Neutrophil (primary cell): Measurements from ENCODE around the gene SPHK2.

Source experiments
- H3K27ac ChIP-seq: fragments of 200-600 bp; sonication (generic); 2 replicates; pipeline ENCODE4 v1.5.1; 2016; ENCODE audit warnings: mild to moderate bottlenecking, moderate library complexity
- H3K27me3 ChIP-seq: fragments of 200-600 bp; sonication (generic); 2 replicates; pipeline ENCODE4 v1.6.0; 2016; ENCODE audit warnings: mild to moderate bottlenecking
- H3K36me3 ChIP-seq: fragments of 200-600 bp; sonication (generic); 2 replicates; pipeline ENCODE4 v1.5.1; 2017
- H3K4me1 ChIP-seq, 2 experiments: fragments of 200-600 bp in 1 of 2; sonication (generic) in 1 of 2; 1 replicate in 1 of 2; 2 replicates in 1 of 2; pipeline versions ENCODE4 v1.5.1 to v1.6.1; 2013 to 2016; ENCODE audit warnings: low read depth in 1 of 2, low read length in 1 of 2, mild to moderate bottlenecking in 1 of 2, moderate library complexity in 1 of 2; ENCODE audit not compliant: control insufficient read depth in 1 of 2, insufficient read depth in 1 of 2
- H3K4me3 ChIP-seq, 2 experiments: fragments of 200-600 bp in 1 of 2; sonication (generic) in 1 of 2; 1 replicate in 1 of 2; 2 replicates in 1 of 2; pipeline ENCODE4 v1.5.1; 2013 to 2016; ENCODE audit warnings: low read depth in 1 of 2, low read length in 1 of 2, mild to moderate bottlenecking in 1 of 2, moderate library complexity in 1 of 2
- H3K9me3 ChIP-seq: fragments of 200-600 bp; sonication (generic); 2 replicates; pipeline ENCODE4 v1.5.1; 2016
- CTCF ChIP-seq: fragments of 200-600 bp; sonication (generic); IDR thresholded peaks from 2 replicates; pipeline ENCODE4 v1.5.1; 2016; ENCODE audit warnings: antibody characterized with exemption

The SPHK2 gene

GRCh38 chr19:48639483-48640375, 20.4 kb downstream of the SPHK2 start:
- Histone ChIP-seq H3K9me3 (no peaks in the 10 kb centered on the region), H3K27me3 (peaks cover 7% of the 10 kb centered on the region), H3K27ac (no peak overlapping the region), H3K4me1 (peaks cover 40 to 43% of the 10 kb centered on the region in 2 experiments), H3K4me3 (no peak overlapping the region), H3K36me3 (no peaks in the 10 kb centered on the region)
- no peak for TF ChIP-seq CTCF

- no peak for TF ChIP-seq CTCF
- H3K27ac ChIP-seq, result no peak overlapping the region
- no peak overlapping the region for H3K4me3 ChIP-seq
- H3K27me3 ChIP-seq, result peaks cover 28% of the 10 kb centered on the region
- no peaks in the 10 kb centered on the region for H3K9me3 ChIP-seq
- H3K36me3 ChIP-seq, result no peaks in the 10 kb centered on the region
- peaks cover 38 to 43% of the 10 kb centered on the region in 2 experiments for H3K4me1 ChIP-seq
Measured at GRCh38 chr19:48641850-48642249, 22.5 kb downstream of the SPHK2 start.

GRCh38 chr19:48642862-48643261, 23.6 kb downstream of the SPHK2 start:
- Histone ChIP-seq H3K4me3 (no peak overlapping the region), H3K36me3 (no peaks in the 10 kb centered on the region), H3K27me3 (peaks cover 38% of the 10 kb centered on the region), H3K9me3 (no peaks in the 10 kb centered on the region), H3K27ac (no peak overlapping the region), H3K4me1 (peaks cover 30 to 35% of the 10 kb centered on the region in 2 experiments)
- no peak for TF ChIP-seq CTCF

- Histone ChIP-seq H3K27me3 (peaks cover 45% of the 10 kb centered on the region), H3K4me3 (no peak overlapping the region), H3K4me1 (peaks cover 17 to 21% of the 10 kb centered on the region in 2 experiments), H3K36me3 (no peaks in the 10 kb centered on the region), H3K9me3 (no peaks in the 10 kb centered on the region), H3K27ac (no peak overlapping the region)
- no peak for TF ChIP-seq CTCF
Measured at GRCh38 chr19:48644355-48644754, 25.0 kb downstream of the SPHK2 start.

- TF ChIP-seq CTCF, result no peak
- Histone ChIP-seq H3K4me1 (peaks cover 17 to 20% of the 10 kb centered on the region in 2 experiments), H3K36me3 (no peaks in the 10 kb centered on the region), H3K4me3 (peak overlapping the region; percentile 18 to 59), H3K27me3 (peaks cover 50% of the 10 kb centered on the region), H3K27ac (no peak overlapping the region), H3K9me3 (no peaks in the 10 kb centered on the region)
Measured at GRCh38 chr19:48644839-48645619, 25.7 kb downstream of the SPHK2 start.
